Heart left ventricle (tissue), 16 donors: ENCODE results near the gene CDH8. TPM values are rescaled to one million over a fixed set of nuclear protein-coding genes. Genes with fewer than 3 reads are reported as not detected.

Experiments
- ATAC-seq, 4 donors: fragments of 200-7000 bp; cut with Tn5 transposase; one replicate each; pipeline ENCODE4 v1.9.1; 2020 to 2022; ENCODE audit warnings: moderate library complexity in 4 of 4, mild to moderate bottlenecking in 3 of 4, moderate number of reproducible peaks in 1 of 4
- DNase-seq, 5 donors: peaks; one replicate each; pipeline ENCODE4 v3.0.0-alpha.2; 2020
- H3K27ac ChIP-seq, 12 donors: fragments of 200-600 bp; sonication (generic) in 4 of 12; one replicate each; pipeline versions ENCODE4 v1.5.0 to v1.8.0; 2016 to 2022; ENCODE audit warnings: mild to moderate bottlenecking in 2 of 12
- H3K27me3 ChIP-seq, 9 donors: fragments of 200-600 bp; sonication (generic) in 2 of 9; one replicate each; pipeline versions ENCODE4 v1.5.1 to v1.8.0; 2016 to 2022; ENCODE audit warnings: mild to moderate bottlenecking in 3 of 9
- H3K36me3 ChIP-seq, 9 donors: fragments of 200-600 bp; sonication (generic) in 2 of 9; one replicate each; pipeline versions ENCODE4 v1.5.0 to v1.8.0; 2018 to 2022; ENCODE audit warnings: mild to moderate bottlenecking in 2 of 9
- H3K4me1 ChIP-seq, 12 donors: fragments of 200-600 bp; sonication (generic) in 4 of 12; one replicate each; pipeline versions ENCODE4 v1.5.0 to v1.8.0; 2016 to 2022; ENCODE audit warnings: mild to moderate bottlenecking in 3 of 12
- H3K4me3 ChIP-seq, 12 donors: fragments of 200-600 bp; sonication (generic) in 4 of 12; one replicate each; pipeline versions ENCODE4 v1.5.0 to v1.8.0; 2017 to 2022; ENCODE audit warnings: mild to moderate bottlenecking in 9 of 12, moderate library complexity in 4 of 12
- H3K9me3 ChIP-seq, 12 donors: fragments of 200-600 bp; sonication (generic) in 4 of 12; one replicate each; pipeline versions ENCODE4 v1.5.0 to v1.8.0; 2016 to 2022; ENCODE audit warnings: mild to moderate bottlenecking in 1 of 12
- POLR2A ChIP-seq, 2 donors: fragments of 450-650 bp; IDR thresholded peaks; one replicate each; pipeline ENCODE4 v1.6.1; 2017; ENCODE audit warnings: antibody characterized with exemption in 2 of 2, mild to moderate bottlenecking in 2 of 2, moderate library complexity in 2 of 2
- WGBS, 4 donors: extraction: QIAGEN DNeasy Blood & Tissue Kit in 2 of 4; methylation state at CpG; one replicate each; pipeline versions ENCODE4 v1.1.5 to v1.1.7; 2013 to 2018; 5-methylcytosine and 5-hydroxymethylcytosine counted together
- intact Hi-C, 10 donors: fragments of 100-400 bp; cut with DNase I; formaldehyde crosslinking; loops; one replicate each; pipeline versions ENCODE4 v1.11.1 to v1.14.2; 2022
- polyA plus RNA-seq, 2 donors: library from polyadenylated mRNA; stranded (reverse); fragments of 200-250 nt; gene quantifications; one replicate each; pipeline ENCODE4 v1.2.3, GENCODE V29; 2013
- total RNA-seq, 9 donors: library from RNA; depleted of rRNA in 2 of 9; stranded (reverse); fragments of >200 nt in 2 of 9; fragmentation: NEBNext Ultra II Directional in 3 of 9; extraction: Animal tissue kit (Norgen Biotek cat#: 25700) in 3 of 9; gene quantifications; one replicate each; pipeline versions ENCODE4 v1.1.0 to v1.2.4, GENCODE V29; 2016 to 2023
- TF ChIP-seq, protein P1 (sequence below), 12 donors: fragments of 200-600 bp; sonication (generic) in 4 of 12; IDR thresholded peaks; one replicate each; pipeline versions ENCODE4 v1.5.0 to v1.8.0; 2018 to 2022; ENCODE audit warnings: antibody characterized with exemption in 12 of 12, mild to moderate bottlenecking in 5 of 12
- donor health status: ischemic (EF 13 %, LVEDD 7.1; RV severe dilation, severe dysfunction).
- donor health status: healthy with polysubstance abuse.
- donor health status: DM: no; HTN: yes; CAD: no.
- donor health status: DM: no; HTN: no; CAD: no.
- donor health status: ischemic (EF 25% LVEDD 6.9; RV normal size, moderate dysfunction).
- donor health status: ischemic (EF 25% LVEDD 5.7; RV mildly dilated, moderate dysfunction).
- donor health status: healthy.
- donor health status: DM: yes; HTN: yes; CAD: no.
- donor health status: ischemic (EF 35%, LVEDD 5.7; RV mildly dilated, moderate dysfunction).
- donor health status: nonischemic (EF 11% LVEDD 7.7; RV severe dilation, severe dysfunction).
- donor health status: DM: yes; HTN: yes; CAD: no.
- donor health status: PGD.
- donor health status: ischemic (EF 29% LVEDD 5.4; RV normal size, mild dysfunction).
- donor health status: nonischemic (EF 23%, LVEDD 6.1; RV moderate dilation, normal function).

Gene CDH8
- total and polyA plus RNA-seq, 11 donors: 0.01 to 1.3 (median 0.37) TPM; not detected in 4

DNA sequence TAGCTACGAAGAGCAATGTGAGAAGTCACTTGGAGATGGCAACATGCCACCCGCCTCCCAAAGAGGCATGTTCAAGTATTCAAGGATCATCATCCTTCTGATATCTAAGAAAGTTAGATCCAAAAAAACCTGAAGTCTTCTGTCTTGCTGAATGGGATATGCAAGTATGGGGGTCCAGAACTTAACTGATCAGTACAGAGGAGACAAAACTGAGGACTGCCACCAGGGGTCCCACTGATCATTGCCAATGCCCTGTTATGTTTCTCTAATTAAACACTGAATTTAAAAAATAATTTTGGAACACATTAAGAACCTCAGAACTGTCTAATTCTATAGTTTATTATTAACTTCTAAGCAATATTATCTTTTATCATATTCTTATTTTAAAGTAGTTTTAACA, 99.7 kb downstream of the CDH8 start:
- no peak for TF ChIP-seq POLR2A (IDR thresholded peaks at IDR 0.05)
- TF ChIP-seq, protein P1, sequence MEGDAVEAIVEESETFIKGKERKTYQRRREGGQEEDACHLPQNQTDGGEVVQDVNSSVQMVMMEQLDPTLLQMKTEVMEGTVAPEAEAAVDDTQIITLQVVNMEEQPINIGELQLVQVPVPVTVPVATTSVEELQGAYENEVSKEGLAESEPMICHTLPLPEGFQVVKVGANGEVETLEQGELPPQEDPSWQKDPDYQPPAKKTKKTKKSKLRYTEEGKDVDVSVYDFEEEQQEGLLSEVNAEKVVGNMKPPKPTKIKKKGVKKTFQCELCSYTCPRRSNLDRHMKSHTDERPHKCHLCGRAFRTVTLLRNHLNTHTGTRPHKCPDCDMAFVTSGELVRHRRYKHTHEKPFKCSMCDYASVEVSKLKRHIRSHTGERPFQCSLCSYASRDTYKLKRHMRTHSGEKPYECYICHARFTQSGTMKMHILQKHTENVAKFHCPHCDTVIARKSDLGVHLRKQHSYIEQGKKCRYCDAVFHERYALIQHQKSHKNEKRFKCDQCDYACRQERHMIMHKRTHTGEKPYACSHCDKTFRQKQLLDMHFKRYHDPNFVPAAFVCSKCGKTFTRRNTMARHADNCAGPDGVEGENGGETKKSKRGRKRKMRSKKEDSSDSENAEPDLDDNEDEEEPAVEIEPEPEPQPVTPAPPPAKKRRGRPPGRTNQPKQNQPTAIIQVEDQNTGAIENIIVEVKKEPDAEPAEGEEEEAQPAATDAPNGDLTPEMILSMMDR (IDR thresholded peaks at IDR 0.05): peak in 1 of 12 donors; percentile 12
- Histone ChIP-seq H3K4me3 (no peak overlapping the region), H3K27me3 (no peaks in the 10 kb centered on the region), H3K4me1 (no peaks in the 10 kb centered on the region), H3K27ac (no peak overlapping the region), H3K9me3 (no peaks in the 10 kb centered on the region), H3K36me3 (no peaks in the 10 kb centered on the region)
- ATAC-seq (no peak), DNase-seq (no peak)
- intact Hi-C loops: no loop called here
- 80 to 85% (median 83%) methylated on average over 2 of the region's 2 CpGs for WGBS, 4 donors

DNA sequence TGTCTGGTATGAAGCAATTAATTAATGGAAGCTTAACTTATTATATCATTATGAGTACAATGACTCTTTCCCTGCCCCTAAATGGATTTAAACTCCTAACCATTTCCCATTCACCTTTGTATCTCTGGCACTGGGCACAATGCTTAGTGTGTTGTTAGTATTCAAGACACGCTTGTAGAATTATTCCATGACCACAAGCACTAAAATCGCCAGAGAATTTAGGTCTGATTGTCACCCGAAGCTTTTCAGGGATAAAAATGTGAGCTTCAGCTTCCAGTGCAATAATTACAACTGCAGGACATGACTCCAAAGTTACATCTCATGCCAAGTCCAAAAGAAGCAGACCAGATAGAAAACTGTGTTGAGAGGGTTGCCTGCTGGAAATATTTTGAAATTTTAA, 101.6 kb downstream of the CDH8 start:
- Histone ChIP-seq H3K9me3 (no peaks in the 10 kb centered on the region), H3K27me3 (no peaks in the 10 kb centered on the region), H3K4me3 (no peak overlapping the region), H3K27ac (no peak overlapping the region), H3K4me1 (no peaks in the 10 kb centered on the region), H3K36me3 (no peaks in the 10 kb centered on the region)
- intact Hi-C loops: no loop called here
- TF ChIP-seq POLR2A (IDR thresholded peaks at IDR 0.05): no peak
- TF ChIP-seq, protein P1 (IDR thresholded peaks at IDR 0.05): no peak
- DNase-seq (no peak), ATAC-seq (no peak)
- 74 to 83% (median 79%) methylated on average over 3 of the region's 3 CpGs for WGBS, 4 donors

DNA sequence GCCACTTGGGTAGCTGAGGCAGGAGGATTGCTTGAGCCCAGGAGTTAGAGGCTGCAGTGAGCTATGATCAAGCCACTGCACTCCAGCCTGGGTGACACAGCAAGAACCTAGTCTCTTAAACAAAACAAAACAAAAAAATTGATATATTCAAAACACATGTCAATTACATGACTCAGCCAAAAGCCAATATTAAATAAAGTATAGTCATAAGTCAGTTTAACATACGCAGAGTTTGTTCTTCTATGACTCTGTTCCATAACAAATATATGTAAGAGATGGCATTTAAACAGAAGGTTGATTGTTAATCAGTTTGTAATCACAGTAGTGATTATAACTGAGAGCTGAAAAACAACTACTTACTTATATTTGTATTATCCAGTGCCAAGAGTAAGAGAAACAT, 106.5 kb downstream of the CDH8 start:
- no peaks in the 10 kb centered on the region for H3K4me1 ChIP-seq
- no peak overlapping the region for H3K4me3 ChIP-seq
- no peaks in the 10 kb centered on the region for H3K27me3 ChIP-seq
- TF ChIP-seq, protein P1 (IDR thresholded peaks at IDR 0.05): no peak
- TF ChIP-seq POLR2A (IDR thresholded peaks at IDR 0.05): no peak
- ATAC-seq (no peak), DNase-seq (no peak)
- H3K9me3 ChIP-seq: no peaks in the 10 kb centered on the region
- intact Hi-C loops: no loop called here
- WGBS, 4 donors: 86 to 96% (median 93%) methylated on average over 1 of the region's 1 CpG
- H3K36me3 ChIP-seq: no peaks in the 10 kb centered on the region
- no peak overlapping the region for H3K27ac ChIP-seq

DNA sequence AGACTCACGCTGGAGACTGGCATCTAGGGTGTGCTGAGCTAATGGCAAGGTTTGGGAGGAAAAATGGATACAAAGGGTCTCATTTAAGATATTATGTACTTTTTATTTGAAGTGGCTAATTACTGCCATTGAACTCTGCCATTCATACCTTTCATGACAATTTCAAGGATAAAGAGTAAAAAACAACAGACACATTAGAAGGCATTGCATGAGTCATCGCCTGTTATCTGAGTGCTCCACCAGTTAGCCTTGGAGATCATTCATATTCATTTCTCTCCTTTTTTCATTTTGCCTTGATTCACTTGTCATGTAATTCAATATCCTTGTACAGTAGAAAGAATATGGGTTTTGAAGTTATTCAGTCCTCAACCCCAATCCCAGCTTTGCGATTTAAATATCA, 109.5 kb downstream of the CDH8 start:
- no peak overlapping the region for H3K27ac ChIP-seq
- H3K9me3 ChIP-seq: no peaks in the 10 kb centered on the region
- ATAC-seq (no peak), DNase-seq (no peak)
- H3K4me1 ChIP-seq: no peaks in the 10 kb centered on the region
- H3K27me3 ChIP-seq: no peaks in the 10 kb centered on the region
- intact Hi-C loops: no loop called here
- WGBS, 4 donors: 89 to 94% (median 90%) methylated on average over 3 of the region's 3 CpGs
- H3K36me3 ChIP-seq: no peaks in the 10 kb centered on the region
- TF ChIP-seq, protein P1 (IDR thresholded peaks at IDR 0.05): no peak
- no peak for TF ChIP-seq POLR2A (IDR thresholded peaks at IDR 0.05)
- H3K4me3 ChIP-seq: no peak overlapping the region
